ENCODE data around the gene FBXO28. TPM values are rescaled to one million over a fixed set of nuclear protein-coding genes. Genes with fewer than 3 reads are reported as not detected.

FBXO28 gene
- total RNA-seq, 4 donors from 2014 or later, result 32.5 to 64.7 (median 35.4) TPM

DNA sequence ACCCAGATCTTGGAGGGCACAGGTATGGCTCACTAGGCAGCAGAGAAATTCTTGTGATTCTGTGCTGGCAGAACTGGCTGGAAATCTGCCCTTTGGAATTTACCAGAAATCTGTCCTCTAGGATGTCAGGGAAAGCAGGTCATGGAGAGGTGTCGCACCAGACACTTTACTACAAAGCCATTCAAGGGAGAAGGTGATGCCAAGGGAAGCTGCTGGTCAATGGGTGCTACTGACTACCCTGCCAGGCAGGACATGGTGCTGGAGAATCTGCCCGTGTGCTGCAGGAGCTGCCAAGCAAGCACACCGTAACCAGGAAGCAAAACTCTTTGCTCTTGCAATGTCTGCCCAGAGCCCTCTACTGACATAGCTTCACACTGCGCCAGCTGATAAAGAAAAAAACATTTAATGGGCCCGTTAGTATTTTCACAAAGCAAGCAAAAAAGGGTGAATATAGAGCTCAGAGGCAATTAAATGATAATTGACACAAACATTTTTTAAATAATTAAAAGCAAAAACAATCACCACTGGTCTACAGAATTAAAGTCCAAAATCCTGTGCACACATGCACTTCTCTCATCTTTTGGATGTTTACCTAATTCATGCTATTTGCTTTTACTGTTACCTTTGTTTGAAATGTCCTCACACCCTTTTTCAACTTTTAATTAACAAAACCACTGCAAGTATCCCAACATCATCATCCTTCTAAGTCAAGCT is 7.2 kb upstream of the FBXO28 start:
- Histone ChIP-seq H3K36me3 (no peaks in the 10 kb centered on the region), H3K27ac (peak overlapping the region in 2 of 3 donors; percentile 26 to 30), H3K4me1 (peaks cover 0 to 8% of the 10 kb centered on the region in 2 donors), H3K4me3 (replicated peaks in 1 of 3) (no peak overlapping the region), H3K27me3 (no peaks in the 10 kb centered on the region), H3K9me3 (no peaks in the 10 kb centered on the region)
- WGBS, 2 donors, result 33 to 36% methylated on average over 5 of the region's 5 CpGs
- TF ChIP-seq POLR2A (IDR thresholded peaks at IDR 0.05), result no peak
- TF ChIP-seq, protein P1, sequence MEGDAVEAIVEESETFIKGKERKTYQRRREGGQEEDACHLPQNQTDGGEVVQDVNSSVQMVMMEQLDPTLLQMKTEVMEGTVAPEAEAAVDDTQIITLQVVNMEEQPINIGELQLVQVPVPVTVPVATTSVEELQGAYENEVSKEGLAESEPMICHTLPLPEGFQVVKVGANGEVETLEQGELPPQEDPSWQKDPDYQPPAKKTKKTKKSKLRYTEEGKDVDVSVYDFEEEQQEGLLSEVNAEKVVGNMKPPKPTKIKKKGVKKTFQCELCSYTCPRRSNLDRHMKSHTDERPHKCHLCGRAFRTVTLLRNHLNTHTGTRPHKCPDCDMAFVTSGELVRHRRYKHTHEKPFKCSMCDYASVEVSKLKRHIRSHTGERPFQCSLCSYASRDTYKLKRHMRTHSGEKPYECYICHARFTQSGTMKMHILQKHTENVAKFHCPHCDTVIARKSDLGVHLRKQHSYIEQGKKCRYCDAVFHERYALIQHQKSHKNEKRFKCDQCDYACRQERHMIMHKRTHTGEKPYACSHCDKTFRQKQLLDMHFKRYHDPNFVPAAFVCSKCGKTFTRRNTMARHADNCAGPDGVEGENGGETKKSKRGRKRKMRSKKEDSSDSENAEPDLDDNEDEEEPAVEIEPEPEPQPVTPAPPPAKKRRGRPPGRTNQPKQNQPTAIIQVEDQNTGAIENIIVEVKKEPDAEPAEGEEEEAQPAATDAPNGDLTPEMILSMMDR (IDR thresholded peaks at IDR 0.05), result peak in 2 of 6 experiments; percentile 18 to 22
- DNase-seq, result peak; percentile 24 to 35
- intact Hi-C loops (cut with DNase I), result no loop called here

DNA sequence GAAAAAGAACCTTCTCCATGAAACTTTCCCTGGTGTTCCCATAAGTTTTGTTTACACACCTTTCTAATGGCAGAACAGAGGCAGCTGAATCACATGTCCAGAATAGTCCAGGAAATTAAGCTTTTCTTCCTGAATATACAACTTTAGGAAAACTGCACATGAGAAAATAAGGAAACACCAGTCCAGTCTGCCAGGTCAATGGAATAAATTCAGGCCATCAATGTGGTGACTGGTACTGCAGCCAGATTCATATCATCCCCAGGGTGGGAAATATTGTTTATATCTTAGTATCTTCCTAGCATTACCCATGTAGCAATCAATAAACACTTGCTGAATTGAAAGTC is 6.7 kb upstream of the FBXO28 start:
- H3K4me3 ChIP-seq (replicated peaks in 1 of 3), result no peak overlapping the region
- H3K36me3 ChIP-seq, result no peaks in the 10 kb centered on the region
- H3K9me3 ChIP-seq, result no peaks in the 10 kb centered on the region
- intact Hi-C loops (cut with DNase I), result no loop called here
- no peak for DNase-seq
- peaks cover 0 to 8% of the 10 kb centered on the region in 2 donors for H3K4me1 ChIP-seq
- no peak overlapping the region for H3K27ac ChIP-seq
- TF ChIP-seq, protein P1 (IDR thresholded peaks at IDR 0.05), result no peak
- TF ChIP-seq POLR2A (IDR thresholded peaks at IDR 0.05), result no peak
- no peaks in the 10 kb centered on the region for H3K27me3 ChIP-seq

DNA sequence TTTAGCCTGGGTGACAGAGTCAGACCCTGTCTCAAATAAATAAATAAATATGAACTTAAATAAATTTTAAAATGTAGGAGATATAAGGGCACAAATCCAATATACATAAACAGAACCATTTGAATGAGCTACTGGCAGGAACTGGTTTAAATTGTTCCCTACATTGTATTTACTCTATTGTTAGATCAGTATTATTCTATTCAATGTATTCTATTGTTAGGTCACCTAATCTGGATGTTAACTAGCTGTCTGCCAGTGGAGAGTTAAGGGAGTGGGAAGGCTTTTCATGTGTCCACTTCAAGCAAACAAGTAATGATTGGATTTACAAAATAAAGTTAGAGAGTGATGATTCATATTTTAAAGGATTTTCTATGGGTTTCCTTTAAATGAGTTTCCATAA is 4.9 kb upstream of the FBXO28 start:
- intact Hi-C loops (cut with DNase I), result no loop called here
- no peaks in the 10 kb centered on the region for H3K27me3 ChIP-seq

DNA sequence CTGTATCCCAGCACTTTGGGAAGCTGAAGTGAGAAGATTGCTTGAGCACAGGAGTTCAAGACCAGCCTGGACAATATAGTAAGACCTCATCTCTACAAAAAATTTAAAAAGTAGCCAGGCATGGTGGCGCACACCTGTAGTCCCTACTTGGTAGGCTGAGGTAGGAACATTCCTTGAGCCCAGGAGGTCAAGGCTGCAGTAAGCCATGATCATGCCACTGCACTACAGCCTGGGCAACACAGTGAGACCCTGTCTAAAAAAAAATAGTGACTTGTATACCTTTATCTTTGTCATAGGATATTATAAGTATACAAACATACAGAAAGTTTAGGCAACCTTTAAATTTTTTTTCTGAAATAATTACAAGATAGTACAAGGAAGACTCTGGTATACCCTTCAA is 3.9 kb upstream of the FBXO28 start:
- TF ChIP-seq, protein P1 (IDR thresholded peaks at IDR 0.05), result no peak
- no peak for TF ChIP-seq POLR2A (IDR thresholded peaks at IDR 0.05)
- Histone ChIP-seq H3K4me3 (replicated peaks in 1 of 3) (no peak overlapping the region), H3K27ac (no peak overlapping the region), H3K36me3 (no peaks in the 10 kb centered on the region), H3K27me3 (no peaks in the 10 kb centered on the region), H3K4me1 (peaks cover 4 to 11% of the 10 kb centered on the region in 2 donors), H3K9me3 (no peaks in the 10 kb centered on the region)
- intact Hi-C loops (cut with DNase I), result loop anchor here (10.0 kb wide), 1 partner anchor 345 kb away; no protein-coding TSS in a partner anchor
- DNase-seq, result no peak
- WGBS, 2 donors, result 100% methylated on average over 1 of the region's 1 CpG

More for the DNA sequence above, 4.9 kb upstream of the FBXO28 start:
- Histone ChIP-seq H3K4me1 (peaks cover 4 to 8% of the 10 kb centered on the region in 2 donors), H3K36me3 (no peaks in the 10 kb centered on the region), H3K4me3 (replicated peaks in 1 of 3) (no peak overlapping the region), H3K27ac (no peak overlapping the region), H3K9me3 (no peaks in the 10 kb centered on the region)
- no peak for DNase-seq
- TF ChIP-seq POLR2A (IDR thresholded peaks at IDR 0.05), result no peak
- TF ChIP-seq, protein P1 (IDR thresholded peaks at IDR 0.05), result no peak

DNA sequence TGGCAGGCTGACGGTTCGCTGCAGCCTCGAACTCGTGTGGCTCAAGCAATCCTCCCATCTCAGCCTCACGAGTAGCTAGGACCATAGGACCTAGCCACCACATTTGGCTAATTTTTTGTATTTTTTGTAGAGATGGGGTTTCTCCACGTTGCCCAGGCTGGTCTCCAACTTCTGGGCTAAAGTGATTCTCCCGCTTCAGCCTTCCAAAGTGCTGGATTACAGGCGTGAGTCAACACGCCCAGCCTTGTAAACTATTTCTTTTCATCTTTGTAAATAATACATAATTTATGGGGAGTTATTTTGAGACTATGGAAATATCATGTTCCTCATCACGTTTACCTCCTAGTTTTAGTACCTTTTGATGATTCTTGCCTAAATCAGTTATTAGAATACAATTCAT is 906 bp upstream of the FBXO28 start:
- Histone ChIP-seq H3K27ac (no peak overlapping the region), H3K36me3 (no peaks in the 10 kb centered on the region), H3K9me3 (no peaks in the 10 kb centered on the region), H3K4me1 (peaks cover 15 to 21% of the 10 kb centered on the region in 2 donors), H3K27me3 (no peaks in the 10 kb centered on the region), H3K4me3 (replicated peaks in 1 of 3) (no peak overlapping the region)
- intact Hi-C loops (cut with DNase I), result loop anchor here (10.0 kb wide), 1 partner anchor 342 kb away; no protein-coding TSS in a partner anchor
- DNase-seq, result no peak
- TF ChIP-seq, protein P1 (IDR thresholded peaks at IDR 0.05), result no peak
- no peak for TF ChIP-seq POLR2A (IDR thresholded peaks at IDR 0.05)
- WGBS, 2 donors, result 82 to 84% methylated on average over 10 of the region's 10 CpGs
